Liver (tissue), 3 donors: ENCODE results near the gene RYR2.

ENCODE experiments used
- ATF3 ChIP-seq: IDR thresholded peaks from 2 replicates; pipeline ENCODE4 v1.6.1; 2016; ENCODE audit warnings: antibody characterized with exemption
- CTCF ChIP-seq: fragments of 150-350 bp; IDR thresholded peaks from 2 replicates; pipeline ENCODE4 v1.5.1; 2017; ENCODE audit warnings: improper control_type of control experiment, low read depth, low read length; ENCODE audit not compliant: missing input control
- JUND ChIP-seq, 2 donors: IDR thresholded peaks; 2 replicates each; pipeline ENCODE4 v1.6.1; 2016; ENCODE audit warnings: antibody characterized with exemption in 2 of 2
- MAX ChIP-seq: IDR thresholded peaks from 2 replicates; pipeline ENCODE4 v1.6.1; 2016; ENCODE audit warnings: antibody characterized with exemption
- RAD21 ChIP-seq, 2 donors: IDR thresholded peaks; 2 replicates each; pipeline ENCODE4 v1.6.1; 2016; ENCODE audit warnings: antibody characterized with exemption in 2 of 2, mild to moderate bottlenecking in 2 of 2
- SP1 ChIP-seq: IDR thresholded peaks from 2 replicates; pipeline ENCODE4 v1.6.1; 2018; ENCODE audit warnings: antibody characterized with exemption, mild to moderate bottlenecking
- YY1 ChIP-seq: IDR thresholded peaks from 2 replicates; pipeline ENCODE4 v1.6.1; 2016; ENCODE audit warnings: antibody characterized with exemption, mild to moderate bottlenecking
- donor health status: healthy.
- donor health status: healthy.

GRCh38 chr1:237074371-237075117 is 32.6 kb downstream of the RYR2 start:
- no peak for TF ChIP-seq CTCF
- TF ChIP-seq YY1: no peak
- no peak for TF ChIP-seq MAX
- no peak for TF ChIP-seq SP1
- TF ChIP-seq JUND (IDR thresholded peaks at IDR 0.05): no peak
- TF ChIP-seq ATF3: no peak
- no peak for TF ChIP-seq RAD21 (IDR thresholded peaks at IDR 0.05)
